Esophagus muscularis mucosa (tissue), 4 donors: ENCODE results near the gene BRI3BP.
"Not testable (repeated sequence)": the region's sequence is repeated elsewhere in the genome, so short reads cannot be mapped to it uniquely, and the experiment has no call there.

Experiments used
- EP300 ChIP-seq: sonication (generic); formaldehyde crosslinking; IDR thresholded peaks from one replicate; pipeline ENCODE4 v1.6.1; 2017; ENCODE audit warnings: antibody characterized with exemption
- POLR2A ChIP-seq: fragments of 450-650 bp; IDR thresholded peaks from one replicate; pipeline ENCODE4 v1.6.1; 2017; ENCODE audit warnings: antibody characterized with exemption, moderate library complexity, mild to moderate bottlenecking, low read depth
- TF ChIP-seq, protein P1 (sequence below), 3 experiments: fragments of 200-600 bp in 2 of 3; fragments of 450-650 bp in 1 of 3; sonication (generic) in 2 of 3; IDR thresholded peaks; one replicate each; pipeline ENCODE4 v1.5.1; 2017 to 2019; ENCODE audit warnings: antibody characterized with exemption in 3 of 3, mild to moderate bottlenecking in 2 of 3, moderate library complexity in 1 of 3

DNA sequence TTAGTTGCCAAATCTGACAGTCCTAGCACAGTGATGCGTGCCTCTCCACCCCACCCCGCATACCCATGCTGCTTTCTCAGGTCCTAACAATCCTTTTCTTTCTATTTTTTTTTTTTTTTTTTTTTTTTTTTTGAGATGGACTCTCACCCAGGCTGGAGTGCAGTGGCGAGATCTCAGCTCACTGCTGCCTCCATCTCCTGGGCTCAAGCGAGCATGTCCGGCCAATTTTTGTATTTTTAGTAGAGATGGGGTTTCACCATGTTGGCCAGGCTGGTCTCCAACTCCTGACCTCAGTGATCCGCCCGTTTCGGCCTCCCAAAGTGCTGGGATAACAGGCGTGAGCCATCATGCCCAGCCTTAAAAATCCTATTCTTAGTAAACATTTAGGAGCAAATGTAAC lies 38.0 kb downstream of the BRI3BP start:
- TF ChIP-seq, protein P1, sequence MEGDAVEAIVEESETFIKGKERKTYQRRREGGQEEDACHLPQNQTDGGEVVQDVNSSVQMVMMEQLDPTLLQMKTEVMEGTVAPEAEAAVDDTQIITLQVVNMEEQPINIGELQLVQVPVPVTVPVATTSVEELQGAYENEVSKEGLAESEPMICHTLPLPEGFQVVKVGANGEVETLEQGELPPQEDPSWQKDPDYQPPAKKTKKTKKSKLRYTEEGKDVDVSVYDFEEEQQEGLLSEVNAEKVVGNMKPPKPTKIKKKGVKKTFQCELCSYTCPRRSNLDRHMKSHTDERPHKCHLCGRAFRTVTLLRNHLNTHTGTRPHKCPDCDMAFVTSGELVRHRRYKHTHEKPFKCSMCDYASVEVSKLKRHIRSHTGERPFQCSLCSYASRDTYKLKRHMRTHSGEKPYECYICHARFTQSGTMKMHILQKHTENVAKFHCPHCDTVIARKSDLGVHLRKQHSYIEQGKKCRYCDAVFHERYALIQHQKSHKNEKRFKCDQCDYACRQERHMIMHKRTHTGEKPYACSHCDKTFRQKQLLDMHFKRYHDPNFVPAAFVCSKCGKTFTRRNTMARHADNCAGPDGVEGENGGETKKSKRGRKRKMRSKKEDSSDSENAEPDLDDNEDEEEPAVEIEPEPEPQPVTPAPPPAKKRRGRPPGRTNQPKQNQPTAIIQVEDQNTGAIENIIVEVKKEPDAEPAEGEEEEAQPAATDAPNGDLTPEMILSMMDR (IDR thresholded peaks at IDR 0.05): not testable (repeated sequence)
- not testable (repeated sequence) for TF ChIP-seq EP300, POLR2A
